HG03066 (cell line): Measurements from ENCODE around the gene TMEM45B.
"Not testable (repeated sequence)": the region's sequence is repeated elsewhere in the genome, so short reads cannot be mapped to it uniquely, and the experiment has no call there.

Source experiments
- ATAC-seq: cut with Tn5 transposase; IDR thresholded peaks from one replicate; pipeline ENCODE4 v1.9.1; 2021; ENCODE audit warnings: low read depth; ENCODE audit not compliant: unreplicated experiment

Gene TMEM45B

DNA sequence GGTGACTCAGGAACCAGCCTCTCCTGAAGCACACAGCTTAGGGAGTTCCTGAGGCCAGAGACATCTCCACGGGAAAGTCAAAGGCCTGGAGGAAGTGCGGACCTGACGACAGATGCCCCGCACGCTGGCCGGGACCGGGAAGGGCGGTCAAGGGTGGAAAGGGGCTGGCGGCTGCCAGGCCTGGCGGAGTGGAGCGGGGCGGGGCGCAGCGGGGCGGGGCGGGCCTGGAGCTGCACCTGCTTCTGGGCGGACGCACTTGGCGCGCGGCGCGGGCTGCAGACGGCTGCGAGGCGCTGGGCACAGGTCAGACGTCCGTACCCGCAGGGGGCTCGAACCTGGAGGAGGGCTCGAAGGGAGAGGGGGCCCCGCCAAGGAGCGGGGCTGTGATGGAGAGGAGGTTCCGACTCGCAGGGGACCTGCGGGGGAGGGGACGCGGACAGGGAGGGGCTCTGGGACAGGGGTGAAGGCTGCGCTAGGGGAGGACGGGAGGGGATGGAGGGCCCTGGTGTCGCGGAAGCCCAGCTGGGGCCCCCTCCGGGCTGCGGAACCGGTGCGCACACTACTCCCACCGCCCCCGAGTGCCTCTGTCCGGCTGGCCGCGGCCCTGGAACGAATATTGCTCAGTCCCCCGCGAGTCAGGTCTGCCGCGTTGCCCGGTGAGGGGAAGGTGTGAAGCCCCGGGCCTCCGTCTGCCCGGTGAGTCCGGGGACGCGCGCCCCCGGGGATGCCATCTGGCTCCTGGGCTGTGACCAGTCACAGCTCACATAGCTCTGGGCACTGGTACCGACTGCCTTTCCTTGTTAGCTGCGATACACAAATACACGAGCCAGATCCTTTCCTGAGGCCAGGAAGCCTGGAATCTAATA is at the start of gene TMEM45B:
TSS of gene TMEM45B (plus strand) at position 253 of the 866 bp plus-strand sequence. CDS start 36,635 bp downstream, outside the sequence.
- ATAC-seq: no peak

DNA sequence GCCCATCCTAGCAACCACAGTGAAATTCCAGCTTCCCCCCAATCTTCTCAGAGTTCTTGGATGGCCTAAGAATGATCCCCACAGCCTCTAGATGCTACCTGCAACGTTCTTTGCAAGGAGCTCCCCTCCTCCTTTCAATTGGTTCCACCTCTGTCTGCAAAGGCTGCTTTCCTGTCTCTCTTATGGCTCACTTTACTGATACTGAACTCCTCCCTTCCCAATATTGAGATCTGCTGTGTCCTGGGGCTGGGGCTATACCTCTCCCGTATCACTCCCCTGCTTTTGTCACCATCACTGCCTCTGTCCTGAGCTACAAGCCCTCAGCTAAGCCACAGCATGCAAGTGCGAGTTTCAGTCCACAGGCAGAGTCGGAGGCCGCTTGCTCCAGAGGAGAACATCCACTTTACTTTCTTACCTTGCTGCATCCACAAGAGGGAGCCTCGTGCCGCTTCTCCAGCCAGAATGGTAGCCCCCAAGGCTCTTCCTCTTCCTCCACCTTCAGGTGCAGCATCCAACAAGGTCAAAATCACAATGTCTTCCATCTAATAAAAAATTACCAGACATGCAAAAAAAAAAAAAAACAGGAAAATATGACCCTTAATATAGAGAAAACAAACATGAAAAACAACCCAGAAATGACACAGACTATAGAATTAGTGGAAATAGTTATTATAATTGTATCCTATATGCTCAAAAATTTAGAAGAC is 48.6 kb upstream of the TMEM45B start:
- ATAC-seq: no peak

DNA sequence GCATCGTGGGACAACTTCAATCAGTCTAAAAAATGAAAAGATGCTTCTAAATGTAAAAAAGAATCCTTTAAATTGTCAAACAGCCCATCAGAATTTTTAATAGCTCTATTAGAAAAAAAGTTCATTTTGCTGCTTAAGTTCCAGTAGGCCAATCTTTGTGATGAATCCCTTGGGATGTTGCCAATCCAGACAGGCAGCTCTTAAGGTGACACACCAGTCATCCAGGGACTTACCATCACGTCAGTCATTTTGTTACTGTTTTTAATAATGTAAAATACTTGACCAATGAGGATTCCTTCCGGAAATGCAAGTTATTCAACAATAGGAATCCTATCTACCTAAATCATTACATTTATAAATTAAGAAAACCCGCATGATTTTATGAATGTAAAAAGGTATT is 47.8 kb upstream of the TMEM45B start:
- no peak for ATAC-seq

DNA sequence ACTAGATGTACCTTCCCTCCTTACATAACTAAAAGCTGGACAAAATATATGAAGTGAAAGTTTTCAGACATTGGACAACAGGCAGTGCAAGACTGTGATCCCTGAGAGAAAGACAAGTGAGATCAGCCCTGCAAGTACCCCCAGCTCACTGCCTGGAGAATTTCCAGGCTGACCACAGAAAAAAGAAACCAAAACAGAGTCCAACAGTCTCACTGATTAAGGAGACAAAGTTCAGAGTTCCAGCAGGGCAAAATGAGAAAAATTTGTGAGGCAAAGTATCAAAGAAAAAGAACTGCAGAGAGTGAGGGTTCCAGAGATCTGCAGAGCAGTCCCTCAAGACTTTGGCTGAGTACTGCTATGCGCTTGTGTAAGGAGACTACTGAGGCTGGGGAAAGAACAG is 47.3 kb upstream of the TMEM45B start:
- ATAC-seq: no peak

DNA sequence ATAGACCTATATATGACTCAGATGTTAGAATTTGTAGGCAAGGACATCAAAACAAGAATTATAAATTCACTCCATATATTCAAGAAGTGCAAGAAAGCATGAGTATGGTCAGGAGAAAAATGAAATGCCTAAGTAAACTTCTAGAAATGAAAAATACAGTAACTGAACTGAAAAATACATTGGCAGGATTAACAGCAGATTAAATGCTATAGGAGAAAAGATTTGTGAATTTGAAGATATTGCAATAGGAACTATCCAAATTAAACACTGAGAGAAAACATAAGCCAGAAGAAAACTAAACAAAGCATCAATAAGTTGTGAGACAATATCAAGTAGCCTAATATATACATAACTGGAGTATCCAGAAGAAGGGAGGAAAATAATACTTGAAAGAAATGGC is 46.6 kb upstream of the TMEM45B start:
- no peak for ATAC-seq

DNA sequence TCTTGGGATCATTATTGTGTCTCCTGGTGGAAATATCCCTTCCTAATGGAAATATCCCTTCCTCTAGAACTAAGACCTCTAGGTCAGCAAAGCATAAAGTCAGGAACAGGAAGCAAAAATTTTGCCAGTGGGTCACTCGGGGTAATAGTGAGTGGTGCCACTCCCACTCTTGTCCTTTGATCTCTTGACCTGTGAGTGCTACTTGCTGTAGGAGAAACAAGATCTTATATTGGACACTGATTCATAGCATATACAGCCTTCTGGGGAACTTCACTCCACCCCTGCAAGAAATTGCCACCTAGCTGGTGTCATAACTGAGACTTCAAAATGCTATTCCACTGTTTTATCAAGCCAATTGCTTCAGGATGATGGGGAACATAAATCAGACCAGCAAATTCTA is 44.7 kb upstream of the TMEM45B start:
- ATAC-seq: no peak

DNA sequence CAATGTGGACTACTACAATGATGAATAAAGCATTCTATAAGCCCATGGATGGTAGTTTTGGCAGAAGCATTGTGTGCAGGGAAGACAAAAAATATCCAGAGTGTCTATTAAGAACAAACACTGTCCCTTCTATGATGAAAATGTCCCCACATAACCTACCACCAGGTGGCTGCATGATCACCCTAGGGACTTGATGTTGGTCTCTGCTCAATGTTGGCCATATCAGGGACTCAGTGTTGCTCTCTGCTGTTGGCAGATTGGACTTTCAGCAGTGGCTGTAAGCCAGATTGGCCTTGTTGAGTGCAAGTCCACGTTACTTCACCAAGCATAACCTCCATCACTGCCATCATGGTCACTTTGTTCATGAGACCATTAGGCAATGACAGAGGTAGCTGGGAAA is 44.2 kb upstream of the TMEM45B start:
- ATAC-seq: not testable (repeated sequence)

DNA sequence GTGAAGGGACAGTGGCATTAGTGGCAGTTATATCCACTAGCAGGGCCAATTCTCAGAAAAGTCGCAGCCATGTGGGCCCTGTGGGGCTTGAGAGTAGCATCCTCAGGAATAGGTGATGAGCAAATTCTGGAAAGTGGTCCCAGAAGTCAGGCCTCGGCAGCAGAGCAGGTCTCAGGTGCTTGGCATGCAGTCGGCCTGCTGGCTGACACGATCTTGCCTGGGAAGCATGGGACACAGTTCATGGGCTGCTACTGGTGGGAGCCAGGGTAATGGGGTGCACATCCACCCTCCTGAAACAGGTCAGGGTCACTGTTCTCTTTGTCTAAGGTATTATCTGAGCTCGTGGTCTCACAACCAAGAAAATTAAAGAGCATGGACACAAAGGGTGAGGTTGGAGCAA is 36.8 kb upstream of the TMEM45B start:
- no peak for ATAC-seq

DNA sequence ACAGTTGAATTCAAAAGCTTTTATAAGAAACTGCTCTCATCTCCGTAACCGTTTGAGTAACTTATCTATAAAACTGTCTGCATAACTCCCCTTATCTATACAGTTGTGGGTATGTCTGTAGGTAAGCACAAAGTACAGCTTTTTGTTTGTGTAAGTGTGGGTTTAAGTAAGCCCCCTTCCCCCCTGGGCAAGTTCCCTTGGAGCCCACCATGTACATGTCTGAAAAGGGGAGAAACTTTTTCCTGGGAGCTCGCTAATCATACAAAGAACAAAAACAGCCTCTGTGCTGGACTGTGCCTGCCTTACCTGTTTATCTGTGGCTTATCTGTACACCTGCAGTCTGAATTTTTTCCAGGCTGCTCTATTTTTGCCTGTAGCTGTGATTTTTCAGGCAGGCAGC is 36.3 kb upstream of the TMEM45B start:
- ATAC-seq: no peak

DNA sequence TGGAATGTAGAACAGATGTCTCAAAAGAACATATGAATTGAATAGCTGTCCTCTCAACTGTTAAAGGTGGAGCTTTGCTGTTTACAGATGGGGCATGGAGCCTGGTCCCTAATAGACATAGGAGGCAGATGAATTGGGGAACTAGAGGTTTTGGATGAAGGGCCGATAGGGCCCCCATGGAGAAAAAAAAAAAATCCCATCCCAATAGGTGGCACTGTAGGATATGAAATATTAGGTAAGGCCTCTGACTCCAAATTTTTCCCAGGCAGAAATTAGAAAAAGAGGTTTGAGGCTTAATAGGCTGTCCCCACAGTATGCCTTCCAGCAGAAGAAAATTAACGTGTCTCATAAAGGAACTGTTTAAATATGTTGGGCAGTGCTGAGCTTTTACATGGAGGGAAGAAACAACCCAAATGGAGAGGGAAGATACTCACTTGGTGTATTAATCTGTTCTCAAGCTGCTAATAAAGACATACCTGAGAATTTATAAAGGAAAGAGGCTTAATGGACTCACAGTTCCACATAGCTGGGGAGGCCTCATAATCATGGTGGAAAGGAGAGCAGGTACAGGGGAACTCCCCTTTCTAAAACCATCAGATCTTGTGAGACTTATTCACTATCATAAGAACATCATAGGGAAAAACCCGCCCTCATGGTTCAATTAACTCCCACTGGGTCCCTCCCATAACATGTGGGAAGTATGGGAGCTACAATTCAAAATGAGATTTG is 30.1 kb upstream of the TMEM45B start:
- no peak for ATAC-seq

DNA sequence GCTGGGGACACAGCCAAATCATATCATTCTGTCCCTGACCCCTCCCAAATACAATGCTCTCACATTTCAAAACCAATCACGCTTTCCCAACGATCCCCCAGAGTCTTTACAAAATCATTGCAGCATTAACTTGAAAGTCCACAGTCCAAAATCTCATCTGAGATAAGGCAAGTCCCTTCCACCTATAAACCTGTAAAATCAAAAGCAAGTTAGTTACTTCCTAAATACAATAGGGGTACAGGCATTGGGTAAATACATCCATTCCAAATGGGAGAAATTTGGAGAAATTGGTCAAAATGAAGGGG is 29.6 kb upstream of the TMEM45B start:
- ATAC-seq: not testable (repeated sequence)

DNA sequence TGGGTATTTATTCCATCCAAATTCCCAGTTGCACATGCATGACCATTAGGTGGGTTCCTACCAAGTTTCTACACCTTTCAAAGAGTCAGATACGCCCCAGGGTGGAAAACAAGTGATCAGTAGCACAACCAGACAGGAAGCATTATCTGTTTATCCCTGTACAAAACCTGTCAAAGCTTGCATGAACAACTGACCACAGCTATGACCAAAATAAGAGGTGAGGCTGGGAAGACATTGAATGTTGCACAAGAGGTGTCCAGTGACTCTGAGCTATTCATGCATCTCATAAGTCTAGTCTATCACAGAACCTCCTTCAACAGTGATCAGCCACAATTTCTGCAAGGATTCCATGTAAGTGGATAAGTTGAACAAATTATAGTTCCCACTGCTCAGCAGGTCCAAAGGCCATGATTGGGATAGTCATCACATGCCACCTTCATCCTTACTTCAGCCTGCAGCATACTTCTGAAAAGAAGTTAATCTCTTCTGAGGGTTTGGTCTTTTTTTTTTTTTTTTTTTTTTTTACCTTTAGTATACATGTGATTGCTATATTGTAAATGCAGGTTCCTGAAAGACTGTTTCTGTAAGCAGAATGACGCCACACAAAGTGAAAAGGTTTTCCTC is 28.0 kb upstream of the TMEM45B start:
- ATAC-seq: no peak

DNA sequence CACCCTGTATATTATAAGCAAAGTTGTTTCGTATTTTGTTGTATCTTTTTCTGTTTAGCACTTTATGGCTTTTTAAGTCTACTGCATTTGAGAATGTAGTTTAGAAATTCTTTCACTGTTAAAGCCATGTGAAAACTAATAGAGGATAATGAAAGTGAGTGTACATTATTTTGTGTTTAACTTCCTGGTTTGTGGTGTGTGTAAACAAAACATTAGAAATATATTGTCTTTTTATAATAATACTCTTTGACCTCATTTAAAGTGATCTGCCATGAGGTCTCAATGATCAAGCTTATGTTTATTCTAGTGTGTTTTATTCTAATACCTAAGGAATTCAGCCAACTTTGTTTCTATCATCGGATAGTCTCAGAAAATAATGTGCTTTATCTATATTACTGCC is 27.4 kb upstream of the TMEM45B start:
- no peak for ATAC-seq

DNA sequence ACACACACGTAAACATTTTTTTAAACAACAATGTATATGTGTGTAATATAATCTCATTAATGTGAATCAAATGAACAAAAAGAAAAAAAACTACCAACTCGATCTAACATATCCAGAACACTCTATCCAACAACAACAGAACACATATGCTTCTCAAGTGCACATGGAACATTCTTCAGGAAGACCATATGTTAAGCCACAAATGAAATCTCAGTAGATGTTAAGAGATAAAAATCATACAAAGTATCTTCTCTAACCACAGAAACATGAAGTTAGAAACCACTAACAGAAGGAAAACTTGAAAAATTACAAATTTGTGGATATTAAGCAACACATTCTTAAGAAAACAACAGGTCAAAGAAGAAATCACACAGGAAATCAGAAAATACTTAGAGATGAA is 25.5 kb upstream of the TMEM45B start:
- no peak for ATAC-seq

DNA sequence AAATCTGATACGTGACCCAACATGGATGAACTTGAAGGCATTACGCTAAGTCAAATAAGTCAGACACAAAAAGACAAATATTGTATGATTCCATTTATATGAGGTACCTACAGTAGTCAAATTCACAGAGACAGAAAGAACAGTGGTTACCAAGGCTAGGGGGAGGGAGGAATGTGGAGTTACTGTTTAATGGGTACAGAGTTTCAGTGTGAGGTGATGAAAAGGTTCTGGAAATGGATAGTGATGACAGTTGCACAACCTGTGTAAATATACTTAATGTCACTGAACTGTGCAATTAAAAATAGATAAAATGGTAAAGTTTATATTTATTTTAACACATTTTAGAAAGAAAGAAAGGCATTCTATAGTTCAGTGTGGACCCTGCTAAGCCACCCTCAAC is 24.1 kb upstream of the TMEM45B start:
- no peak for ATAC-seq

DNA sequence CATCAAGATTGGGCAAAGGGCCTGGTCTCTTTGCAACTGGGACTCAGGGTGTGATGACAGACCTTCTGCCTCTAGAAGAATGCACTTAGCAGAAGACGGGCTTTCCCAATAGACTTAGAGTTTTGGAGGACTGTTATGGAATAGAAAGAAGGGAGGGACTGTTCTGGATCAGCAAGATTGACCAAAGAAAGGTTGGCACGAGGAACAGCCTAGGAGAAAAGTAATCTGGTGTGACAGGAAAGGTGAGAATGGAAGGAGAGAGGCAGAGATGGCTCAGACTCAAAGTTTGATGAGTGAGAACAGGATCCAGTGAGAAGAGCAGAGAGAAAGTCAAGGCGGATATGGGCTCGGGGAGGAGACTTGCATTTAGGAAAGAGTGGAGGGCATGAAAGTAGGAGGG is 23.0 kb upstream of the TMEM45B start:
- no peak for ATAC-seq

DNA sequence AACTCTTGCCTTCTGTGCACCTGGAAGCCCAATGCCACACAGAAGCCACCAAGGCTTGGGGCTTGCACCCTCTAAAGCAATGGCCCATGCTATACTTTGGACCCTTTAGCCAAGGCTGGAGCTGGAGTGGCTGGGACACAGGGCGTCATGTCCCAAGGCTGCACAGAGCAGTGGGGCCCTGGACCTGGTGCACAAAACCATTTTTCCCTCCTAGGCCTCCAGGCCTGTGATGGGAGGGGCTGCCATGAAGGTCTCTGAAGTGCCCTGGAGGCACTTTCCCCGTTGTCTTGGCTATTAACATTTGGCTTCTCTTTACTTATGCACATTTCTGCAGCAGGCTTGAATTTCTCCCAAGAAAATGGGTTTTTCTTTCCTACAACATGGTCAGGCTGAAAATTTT is 20.6 kb upstream of the TMEM45B start:
- no peak for ATAC-seq

DNA sequence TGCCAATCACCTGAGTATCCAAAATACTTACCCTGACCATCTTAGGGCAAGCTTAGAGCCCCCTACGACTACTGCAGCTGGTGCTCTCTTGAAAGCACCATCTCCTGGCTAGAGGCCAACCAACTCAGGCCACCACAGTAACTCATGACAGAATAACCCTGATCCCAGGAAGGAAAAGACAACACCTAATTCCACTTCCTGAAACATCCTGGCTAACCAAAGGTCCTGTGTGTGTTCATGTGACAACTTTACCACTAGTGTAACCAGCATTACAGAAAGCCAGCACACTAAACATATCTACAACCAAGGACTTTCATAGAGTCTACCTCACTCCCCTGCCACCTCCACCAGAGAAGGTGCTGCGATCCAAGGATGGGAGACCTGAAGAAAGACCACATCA is 17.4 kb upstream of the TMEM45B start:
- no peak for ATAC-seq

DNA sequence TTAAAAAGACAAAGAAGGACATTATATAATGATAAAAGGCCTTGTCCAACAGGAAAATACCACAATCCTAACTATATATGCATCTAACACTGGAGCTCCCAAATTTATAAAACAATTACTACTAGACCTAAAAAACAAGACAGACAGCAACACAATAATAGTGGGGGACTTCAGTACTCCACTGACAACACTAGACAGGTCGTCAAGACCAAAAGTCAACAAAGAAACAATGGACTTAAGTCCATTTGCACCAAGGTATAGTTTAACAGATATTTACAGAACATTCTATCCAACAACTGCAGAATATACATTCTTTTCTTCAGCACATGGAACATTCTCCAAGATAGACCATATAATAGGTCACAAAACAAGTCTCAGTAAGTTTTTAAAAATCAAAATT is 15.5 kb upstream of the TMEM45B start:
- not testable (repeated sequence) for ATAC-seq

DNA sequence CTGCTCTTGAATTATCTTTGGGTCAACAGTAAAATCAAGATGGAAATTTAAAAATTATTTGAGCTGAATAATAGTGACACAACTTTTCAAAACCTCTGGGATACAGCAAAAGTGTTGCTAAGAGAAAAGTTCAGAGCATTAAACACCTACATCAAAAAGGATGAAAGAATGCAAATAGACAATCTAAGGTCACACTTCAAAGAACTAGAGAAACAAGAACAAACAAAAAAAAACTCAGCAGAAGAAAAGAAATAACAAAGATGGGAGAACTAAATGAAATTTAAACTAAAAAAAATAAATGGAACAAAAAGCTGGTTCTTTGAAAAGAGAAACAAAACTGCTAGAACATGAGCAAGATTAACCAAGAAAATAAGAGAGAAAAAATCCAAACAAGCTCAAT is 15.0 kb upstream of the TMEM45B start:
- ATAC-seq: no peak

DNA sequence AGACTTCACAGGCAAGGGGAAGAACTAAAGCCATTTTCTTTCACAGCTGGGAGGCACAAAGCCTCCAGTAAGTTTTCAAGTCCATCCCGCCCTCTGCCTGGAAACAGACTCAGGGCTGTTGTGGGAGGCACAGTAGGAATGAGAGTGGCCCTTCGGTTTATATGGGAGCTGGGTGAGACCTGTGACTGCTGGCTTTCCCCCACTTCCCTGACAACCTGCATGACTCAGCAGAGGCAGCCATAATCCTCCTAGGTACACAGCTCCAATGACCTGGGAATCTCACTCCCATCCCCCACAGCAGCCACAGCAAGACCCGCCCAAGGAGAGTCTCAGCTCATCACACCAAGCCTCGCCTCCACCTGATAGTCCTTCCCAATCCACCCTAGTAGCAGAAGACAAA is 12.1 kb upstream of the TMEM45B start:
- ATAC-seq: no peak
